Measurements from ENCODE around the gene CDK6. TPM values are rescaled to one million over a fixed set of nuclear protein-coding genes. Genes with fewer than 3 reads are reported as not detected.

Gene CDK6
- total and polyA plus RNA-seq, 4 donors, result 14.0 to 42.6 (median 27.8) TPM

DNA sequence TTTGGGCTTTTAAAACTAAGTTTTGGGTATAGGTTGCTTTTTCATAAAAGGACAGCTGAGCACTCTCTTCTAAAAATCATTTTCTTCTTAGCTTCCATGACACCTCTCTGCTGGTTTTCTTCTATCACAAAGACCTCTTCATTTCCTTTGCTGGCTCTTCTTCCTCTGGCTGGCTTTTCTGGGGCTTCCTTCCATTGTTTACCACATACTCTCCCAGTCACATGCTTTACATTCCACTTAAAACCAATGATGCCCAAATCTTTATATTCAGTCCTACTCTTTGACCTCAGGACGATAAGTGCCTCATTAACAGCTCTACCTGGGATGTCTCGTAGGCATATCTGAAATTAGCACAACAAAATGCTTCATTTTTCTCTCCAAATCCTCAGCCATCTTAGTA lies 273.0 kb downstream of the CDK6 start:
- H3K4me3 ChIP-seq (ENCODE audit: low read depth, low read length), result no peak overlapping the region
- no peaks in the 10 kb centered on the region for H3K9me3 ChIP-seq (ENCODE audit: control insufficient read depth, insufficient read depth, low read length)
- H3K36me3 ChIP-seq (ENCODE audit: control insufficient read depth, insufficient read depth, low read length), result peaks cover 30% of the 10 kb centered on the region
- no peak for DNase-seq (ENCODE audit: low read depth in 4 of 6, low spot score in 6 of 6)
- no peaks in the 10 kb centered on the region for H3K4me1 ChIP-seq (ENCODE audit: control insufficient read depth, insufficient read depth, low read length)
- 90% methylated on average over 2 of the region's 2 CpGs for WGBS (ENCODE audit: insufficient coverage)
- no peak overlapping the region for H3K27ac ChIP-seq (ENCODE audit: low read depth, low read length)
- no peaks in the 10 kb centered on the region for H3K27me3 ChIP-seq (ENCODE audit: control insufficient read depth, insufficient read depth, low read length)

DNA sequence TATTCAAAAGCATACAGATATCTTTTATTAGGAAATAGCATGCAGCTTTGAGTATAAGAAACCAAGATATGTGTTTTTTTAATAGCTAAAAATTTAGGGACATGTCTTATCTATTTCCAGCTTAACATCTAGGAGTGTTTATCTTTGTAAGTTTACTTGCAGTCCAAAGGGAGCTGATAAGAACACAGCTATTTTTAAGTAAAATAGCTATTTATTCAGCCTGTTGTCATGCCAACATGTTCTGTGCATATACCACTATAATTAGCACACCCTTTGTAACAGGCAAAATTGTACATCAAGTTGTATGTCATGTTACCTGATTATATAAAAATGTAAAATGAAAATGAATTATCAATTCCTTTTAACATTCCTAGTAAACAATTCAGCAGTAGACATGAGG lies 275.8 kb downstream of the CDK6 start:
- no peaks in the 10 kb centered on the region for H3K9me3 ChIP-seq (ENCODE audit: control insufficient read depth, insufficient read depth, low read length)
- H3K27ac ChIP-seq (ENCODE audit: low read depth, low read length), result no peak overlapping the region
- no peaks in the 10 kb centered on the region for H3K4me1 ChIP-seq (ENCODE audit: control insufficient read depth, insufficient read depth, low read length)
- peaks cover 11% of the 10 kb centered on the region for H3K36me3 ChIP-seq (ENCODE audit: control insufficient read depth, insufficient read depth, low read length)
- no peak for DNase-seq (ENCODE audit: low read depth in 4 of 6, low spot score in 6 of 6)
- H3K27me3 ChIP-seq (ENCODE audit: control insufficient read depth, insufficient read depth, low read length), result no peaks in the 10 kb centered on the region
- H3K4me3 ChIP-seq (ENCODE audit: low read depth, low read length), result no peak overlapping the region

DNA sequence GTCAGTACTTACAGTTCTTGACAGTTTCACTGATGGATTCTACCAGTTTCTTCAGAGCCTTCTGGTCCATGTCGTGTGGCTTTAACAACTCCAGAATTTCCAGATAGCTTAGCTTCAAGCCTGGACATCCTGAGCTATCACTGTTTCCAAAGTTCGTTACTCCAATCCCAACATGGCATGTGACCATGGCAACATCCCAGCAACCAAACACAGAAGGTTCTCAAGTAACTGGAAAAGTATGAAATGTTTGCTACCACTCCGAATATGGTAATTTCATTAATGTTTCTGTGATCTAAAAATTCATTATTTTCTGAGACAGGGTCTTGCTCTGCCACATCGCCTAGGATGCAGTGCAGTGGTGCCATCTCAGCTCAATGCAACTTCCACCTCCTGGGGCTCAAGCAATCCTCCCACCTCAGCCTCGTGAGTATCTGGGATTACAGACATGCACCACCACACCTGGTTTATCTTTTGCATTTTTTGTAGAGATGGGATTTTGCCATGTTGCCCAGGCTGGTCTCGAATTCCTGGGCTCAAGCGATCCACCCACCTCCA lies 278.5 kb downstream of the CDK6 start:
- WGBS (ENCODE audit: insufficient coverage), result 94% methylated on average over 3 of the region's 7 CpGs
- Histone ChIP-seq H3K9me3 (ENCODE audit: control insufficient read depth, insufficient read depth, low read length) (no peaks in the 10 kb centered on the region), H3K4me1 (ENCODE audit: control insufficient read depth, insufficient read depth, low read length) (no peaks in the 10 kb centered on the region), H3K27me3 (ENCODE audit: control insufficient read depth, insufficient read depth, low read length) (no peaks in the 10 kb centered on the region), H3K27ac (ENCODE audit: low read depth, low read length) (no peak overlapping the region), H3K36me3 (ENCODE audit: control insufficient read depth, insufficient read depth, low read length) (peaks cover 4% of the 10 kb centered on the region), H3K4me3 (ENCODE audit: low read depth, low read length) (no peak overlapping the region)
- no peak for DNase-seq (ENCODE audit: low read depth in 4 of 6, low spot score in 6 of 6)

DNA sequence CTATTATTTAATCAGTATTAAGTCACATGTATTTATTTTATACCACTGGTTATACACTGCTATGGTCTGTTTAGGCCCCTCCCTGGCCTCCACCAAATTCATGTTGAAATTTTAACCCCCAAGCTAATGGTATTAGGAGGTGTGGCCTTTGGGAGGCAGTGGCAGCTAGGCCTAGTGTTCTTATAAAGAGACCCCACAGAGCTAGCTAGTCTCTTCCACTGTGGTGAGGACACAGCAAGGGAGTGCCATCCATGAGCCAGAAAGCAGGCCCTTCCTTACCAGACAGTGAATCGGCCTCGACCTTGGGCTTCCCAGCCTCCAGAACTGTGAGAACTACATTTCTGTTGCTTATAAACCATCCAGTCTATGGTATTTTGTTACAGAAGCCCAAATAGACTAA lies 279.1 kb downstream of the CDK6 start:
- no peaks in the 10 kb centered on the region for H3K27me3 ChIP-seq (ENCODE audit: control insufficient read depth, insufficient read depth, low read length)
- WGBS (ENCODE audit: insufficient coverage), result 80% methylated on average over 1 of the region's 2 CpGs
- H3K4me1 ChIP-seq (ENCODE audit: control insufficient read depth, insufficient read depth, low read length), result no peaks in the 10 kb centered on the region
- H3K36me3 ChIP-seq (ENCODE audit: control insufficient read depth, insufficient read depth, low read length), result peaks cover 4% of the 10 kb centered on the region
- H3K9me3 ChIP-seq (ENCODE audit: control insufficient read depth, insufficient read depth, low read length), result no peaks in the 10 kb centered on the region
- DNase-seq (ENCODE audit: low read depth in 4 of 6, low spot score in 6 of 6), result no peak
- H3K27ac ChIP-seq (ENCODE audit: low read depth, low read length), result no peak overlapping the region
- H3K4me3 ChIP-seq (ENCODE audit: low read depth, low read length), result no peak overlapping the region

Small RNA genes lying within 50 kb of the gene (small RNA-seq; reads per million reads assigned to genes)
- not detected for gene RNU6-10P (ENCODE audit: low replicate concordance)

Other genes with a start within 250 kb of the CDK6 start
- 10 to 100 TPM; 33.1 to 33.7 TPM for gene FAM133B, start 246.2 kb downstream of the CDK6 start, total RNA-seq
- gene FAM133B, start 246.2 kb downstream of the CDK6 start, polyA plus RNA-seq (ENCODE audit: insufficient read length in 2 of 2), result 10 to 100 TPM; 31.3 to 32.9 TPM

Data from spinal cord (tissue), 10 donors.